ENCODE data around the gene TMEM109. TPM values are rescaled to one million over a fixed set of nuclear protein-coding genes. Genes with fewer than 3 reads are reported as not detected.
A peak's percentile ranks its signal among the peaks of the same experiment; 100 is the strongest.

The TMEM109 gene
- total and polyA plus RNA-seq, 7 experiments from 2014 or later, result 49.8 to 287 (median 60.5) TPM

DNA sequence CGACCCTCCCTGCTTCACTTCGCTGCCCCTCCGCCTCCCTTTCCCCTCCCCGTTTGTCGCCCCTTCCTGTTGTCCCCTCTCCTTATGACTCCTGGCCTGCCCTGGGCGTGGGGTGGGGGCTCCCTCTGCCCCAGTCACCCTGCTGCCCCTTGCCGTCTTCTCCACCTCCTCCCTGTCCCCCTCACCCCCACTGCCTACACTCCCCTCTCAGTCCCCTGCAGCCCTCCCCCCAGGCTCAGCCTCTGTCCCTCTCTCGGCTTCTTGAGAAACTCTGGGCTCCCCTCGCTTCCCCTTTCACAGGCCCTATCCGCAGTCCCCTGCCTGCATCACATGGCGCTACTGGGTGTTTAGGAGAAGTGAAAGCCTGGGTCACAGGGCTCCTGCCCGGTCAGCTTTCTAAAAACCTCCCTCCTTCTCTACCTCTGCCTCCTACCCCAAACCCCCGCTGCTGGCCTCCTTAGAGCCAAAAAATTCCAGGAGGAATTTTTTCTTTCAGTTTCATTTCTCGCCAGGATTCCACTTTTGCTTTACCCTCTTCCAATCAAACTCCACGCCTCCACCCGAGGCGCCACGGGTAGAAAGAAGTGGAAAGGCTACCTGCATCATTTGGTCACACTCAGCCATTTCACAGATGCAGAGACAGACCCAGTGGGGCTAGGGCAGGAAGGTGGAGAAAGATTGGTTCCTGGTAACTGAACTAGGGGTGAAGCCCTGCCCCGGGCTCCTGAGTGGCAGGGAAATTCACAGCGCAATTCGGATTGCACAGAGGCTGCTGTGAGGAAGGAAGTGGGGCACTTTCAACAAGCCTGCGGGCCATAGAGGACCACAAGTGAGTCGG, 38.2 kb downstream of the TMEM109 start, which contains the start of gene SLC15A3:
TSS of gene SLC15A3 (minus strand) at position 273 of the 838 bp plus-strand sequence. CDS start 625 bp downstream, outside the sequence.
- Mint-ChIP-seq H3K4me3 (peak within 1 kb of the TSS; percentile 83 to 96 (median 90)), H3K4me1 (peaks cover 16 to 44% (median 40%) of the 10 kb centered on the region in 7 donors), H3K27me3 (peaks cover 0 to 44% (median 0%) of the 10 kb centered on the region in 5 donors), H3K36me3 (peaks cover 0 to 4% (median 0%) of the 10 kb centered on the region in 5 donors), H3K27ac (peak within 1 kb of the TSS; percentile 81 to 97 (median 96)), H3K9me3 (peaks cover 0 to 1% (median 0%) of the 10 kb centered on the region in 11 donors)
- intact Hi-C loops (cut with micrococcal nuclease), result loop anchor here in 1 of 2 donors (1.0 to 2.0 kb wide), 2 partner anchors 37 to 111 kb away; no protein-coding TSS in a partner anchor
- H3K36me3 ChIP-seq (ENCODE audit: control insufficient read depth in 2 of 3, insufficient read depth in 3 of 3, low read length in 3 of 3), result no peaks in the 10 kb centered on the region
- DNase-seq, result peak in 7 of 9 donors; percentile 55 to 66 (median 64)
- ChIA-PET POLR2A (interaction anchor here (1.4 to 4.5 kb wide), 2 partner anchors 19 to 44 kb away, joined by 3 to 16 read pairs; partner anchors contain the start of gene CD6), CTCF (no interaction called here)
- no peaks in the 10 kb centered on the region for H3K9me3 ChIP-seq (ENCODE audit: control insufficient read depth in 2 of 3, low read length in 3 of 3)
- peak; percentile 73 for ATAC-seq
- peak within 1 kb of the TSS; percentile 58 for H3K4me3 ChIP-seq (ENCODE audit: low read length)
- no peaks in the 10 kb centered on the region for H3K27me3 ChIP-seq (ENCODE audit: control insufficient read depth in 2 of 2, insufficient read depth in 2 of 2, low read length in 2 of 2)
- peak within 1 kb of the TSS; percentile 67 for H3K27ac ChIP-seq (ENCODE audit: low read depth, low read length)
- peaks cover 0 to 21% of the 10 kb centered on the region in 2 donors for H3K4me1 ChIP-seq (ENCODE audit: control insufficient read depth in 2 of 2, insufficient read depth in 2 of 2, low read length in 2 of 2)

DNA sequence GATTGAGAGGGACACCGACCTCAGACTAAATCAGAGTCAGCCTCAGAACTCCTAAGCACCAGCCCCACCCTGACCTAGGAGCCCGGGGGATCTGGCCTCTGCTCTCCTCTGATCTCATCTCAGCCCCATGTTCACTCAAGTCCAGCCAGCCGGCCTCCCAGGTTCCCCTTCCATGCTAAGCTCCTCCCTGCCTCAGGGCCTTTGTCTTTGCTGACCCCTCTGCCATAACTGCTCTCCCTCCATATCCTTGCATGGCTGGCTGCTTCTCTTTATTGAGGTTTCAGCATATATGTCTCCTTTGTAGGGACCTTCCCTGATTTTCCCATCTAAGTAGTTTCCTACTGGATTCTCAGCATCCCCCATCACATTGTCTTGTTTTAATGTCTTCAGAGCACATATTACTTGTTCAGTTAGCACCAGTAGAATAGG, 38.8 kb downstream of the TMEM109 start:
- intact Hi-C loops (cut with micrococcal nuclease), result loop anchor here in 1 of 2 donors (1.0 to 2.0 kb wide), 2 partner anchors 37 to 112 kb away; no protein-coding TSS in a partner anchor

DNA sequence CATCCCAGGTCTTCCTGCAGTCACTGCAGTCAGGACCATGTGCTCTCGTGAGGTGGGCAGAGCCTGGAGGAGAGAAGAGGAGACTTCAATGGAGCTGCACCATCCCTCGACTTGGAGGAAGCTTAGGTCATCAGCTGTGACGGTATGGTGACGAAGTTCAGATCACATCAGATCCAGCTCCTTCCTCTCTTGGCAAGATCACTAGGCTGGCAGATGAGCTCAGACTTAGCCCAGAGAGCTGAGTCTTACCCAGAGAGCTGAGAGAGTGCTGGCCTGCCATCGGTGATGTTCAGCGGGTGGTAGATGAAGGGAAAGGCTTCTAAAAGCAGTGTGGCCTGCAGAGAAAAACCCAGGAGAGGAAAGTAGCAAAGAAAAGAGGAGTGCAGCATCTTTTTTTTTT, 39.8 kb downstream of the TMEM109 start:
- H3K4me1 ChIP-seq (ENCODE audit: control insufficient read depth in 2 of 2, insufficient read depth in 2 of 2, low read length in 2 of 2), result peaks cover 0 to 21% of the 10 kb centered on the region in 2 donors
- ChIA-PET CTCF (interaction anchor here (0.9 kb wide), 1 partner anchor 16 kb away, joined by 4 read pairs; no protein-coding TSS in a partner anchor), POLR2A (interaction anchor here (0.6 to 4.5 kb wide), 5 partner anchors 17 to 836 kb away, joined by 3 to 16 read pairs (median 3); partner anchors contain the start of gene CD6)
- H3K27me3 ChIP-seq (ENCODE audit: control insufficient read depth in 2 of 2, insufficient read depth in 2 of 2, low read length in 2 of 2), result no peaks in the 10 kb centered on the region
- peak overlapping the region in 8 of 9 donors; percentile 66 to 97 (median 94) for H3K27ac Mint-ChIP-seq
- H3K9me3 Mint-ChIP-seq, result peaks cover 0 to 3% (median 0%) of the 10 kb centered on the region in 11 donors
- H3K36me3 Mint-ChIP-seq, result peaks cover 0 to 2% (median 0%) of the 10 kb centered on the region in 5 donors
- H3K9me3 ChIP-seq (ENCODE audit: control insufficient read depth in 2 of 3, low read length in 3 of 3), result no peaks in the 10 kb centered on the region
- no peak overlapping the region for H3K27ac ChIP-seq (ENCODE audit: low read depth, low read length)
- peaks cover 16 to 40% (median 33%) of the 10 kb centered on the region in 7 donors for H3K4me1 Mint-ChIP-seq
- DNase-seq (no peak), ATAC-seq (peak; percentile 58)
- no peaks in the 10 kb centered on the region for H3K36me3 ChIP-seq (ENCODE audit: control insufficient read depth in 2 of 3, insufficient read depth in 3 of 3, low read length in 3 of 3)
- H3K4me3 Mint-ChIP-seq, result no peak overlapping the region
- no peak overlapping the region for H3K4me3 ChIP-seq (ENCODE audit: low read length)
- intact Hi-C loops (cut with micrococcal nuclease), result loop anchor here in 1 of 2 donors (2.0 kb wide), 1 partner anchor 113 kb away; no protein-coding TSS in a partner anchor
- peaks cover 0 to 50% (median 0%) of the 10 kb centered on the region in 5 donors for H3K27me3 Mint-ChIP-seq

More for the DNA sequence above, 38.8 kb downstream of the TMEM109 start:
- Mint-ChIP-seq H3K36me3 (peaks cover 0 to 4% (median 0%) of the 10 kb centered on the region in 5 donors), H3K9me3 (peaks cover 0 to 1% (median 0%) of the 10 kb centered on the region in 11 donors), H3K4me1 (peaks cover 16 to 44% (median 40%) of the 10 kb centered on the region in 7 donors), H3K27ac (peak overlapping the region in 8 of 9 donors; percentile 81 to 97 (median 96)), H3K4me3 (peak overlapping the region; percentile 83 to 96 (median 90)), H3K27me3 (peaks cover 0 to 47% (median 0%) of the 10 kb centered on the region in 5 donors)
- peak overlapping the region; percentile 67 for H3K27ac ChIP-seq (ENCODE audit: low read depth, low read length)
- H3K27me3 ChIP-seq (ENCODE audit: control insufficient read depth in 2 of 2, insufficient read depth in 2 of 2, low read length in 2 of 2), result no peaks in the 10 kb centered on the region
- POLR2A ChIA-PET, result interaction anchor here (0.6 to 4.5 kb wide), 3 partner anchors 18 to 106 kb away, joined by 3 to 16 read pairs (median 3); partner anchors contain the start of gene CD6
- H3K4me3 ChIP-seq (ENCODE audit: low read length), result peak overlapping the region; percentile 58
- H3K4me1 ChIP-seq (ENCODE audit: control insufficient read depth in 2 of 2, insufficient read depth in 2 of 2, low read length in 2 of 2), result peaks cover 0 to 21% of the 10 kb centered on the region in 2 donors
- no peaks in the 10 kb centered on the region for H3K36me3 ChIP-seq (ENCODE audit: control insufficient read depth in 2 of 3, insufficient read depth in 3 of 3, low read length in 3 of 3)
- ATAC-seq (no peak), DNase-seq (no peak)
- H3K9me3 ChIP-seq (ENCODE audit: control insufficient read depth in 2 of 3, low read length in 3 of 3), result no peaks in the 10 kb centered on the region
- CTCF ChIA-PET, result no interaction called here

- no peaks in the 10 kb centered on the region for H3K36me3 ChIP-seq (ENCODE audit: control insufficient read depth in 2 of 3, insufficient read depth in 3 of 3, low read length in 3 of 3)
- peak overlapping the region in 4 of 9 donors; percentile 5 to 94 (median 58) for H3K27ac Mint-ChIP-seq
- H3K9me3 ChIP-seq (ENCODE audit: control insufficient read depth in 2 of 3, low read length in 3 of 3), result no peaks in the 10 kb centered on the region
- no peak overlapping the region for H3K4me3 ChIP-seq (ENCODE audit: low read length)
- ATAC-seq, result peak; percentile 44
- peaks cover 0 to 2% (median 0%) of the 10 kb centered on the region in 5 donors for H3K36me3 Mint-ChIP-seq
- no peaks in the 10 kb centered on the region for H3K27me3 ChIP-seq (ENCODE audit: control insufficient read depth in 2 of 2, insufficient read depth in 2 of 2, low read length in 2 of 2)
- peaks cover 0 to 3% (median 0%) of the 10 kb centered on the region in 11 donors for H3K9me3 Mint-ChIP-seq
- no peak overlapping the region for H3K4me3 Mint-ChIP-seq
- POLR2A ChIA-PET, result interaction anchor here (0.6 to 4.5 kb wide), 3 partner anchors 16 to 835 kb away, joined by 3 to 16 read pairs (median 3); partner anchors contain the start of gene CD6
- CTCF ChIA-PET, result interaction anchor here (0.9 kb wide), 1 partner anchor 16 kb away, joined by 4 read pairs; no protein-coding TSS in a partner anchor
- intact Hi-C loops (cut with micrococcal nuclease), result no loop called here
- DNase-seq, result no peak
- no peak overlapping the region for H3K27ac ChIP-seq (ENCODE audit: low read depth, low read length)
- peaks cover 0 to 46% (median 0%) of the 10 kb centered on the region in 5 donors for H3K27me3 Mint-ChIP-seq
- H3K4me1 Mint-ChIP-seq, result peaks cover 16 to 37% (median 29%) of the 10 kb centered on the region in 7 donors
- H3K4me1 ChIP-seq (ENCODE audit: control insufficient read depth in 2 of 2, insufficient read depth in 2 of 2, low read length in 2 of 2), result peaks cover 0 to 21% of the 10 kb centered on the region in 2 donors
Observed at GRCh38 chr11:60954421-60954820, 40.5 kb downstream of the TMEM109 start.

- H3K36me3 Mint-ChIP-seq, result peaks cover 0 to 2% (median 0%) of the 10 kb centered on the region in 5 donors
- peak overlapping the region in 5 of 9 donors; percentile 45 to 76 (median 68) for H3K27ac Mint-ChIP-seq
- Histone ChIP-seq H3K4me1 (ENCODE audit: control insufficient read depth in 2 of 2, insufficient read depth in 2 of 2, low read length in 2 of 2) (peaks cover 0 to 18% of the 10 kb centered on the region in 2 donors), H3K36me3 (ENCODE audit: control insufficient read depth in 2 of 3, insufficient read depth in 3 of 3, low read length in 3 of 3) (no peaks in the 10 kb centered on the region), H3K27ac (ENCODE audit: low read depth, low read length) (no peak overlapping the region), H3K4me3 (ENCODE audit: low read length) (no peak overlapping the region), H3K9me3 (ENCODE audit: control insufficient read depth in 2 of 3, low read length in 3 of 3) (no peaks in the 10 kb centered on the region), H3K27me3 (ENCODE audit: control insufficient read depth in 2 of 2, insufficient read depth in 2 of 2, low read length in 2 of 2) (no peaks in the 10 kb centered on the region)
- H3K9me3 Mint-ChIP-seq, result peaks cover 0 to 3% (median 0%) of the 10 kb centered on the region in 11 donors
- peak in 1 of 9 donors; percentile 22 for DNase-seq
- H3K4me3 Mint-ChIP-seq, result no peak overlapping the region
- CTCF ChIA-PET, result interaction anchor here (0.6 kb wide), 1 partner anchor 22 kb away, joined by 4 read pairs; no protein-coding TSS in a partner anchor
- peaks cover 16 to 27% (median 23%) of the 10 kb centered on the region in 7 donors for H3K4me1 Mint-ChIP-seq
- POLR2A ChIA-PET, result no interaction called here
- ATAC-seq, result no peak
- intact Hi-C loops (cut with micrococcal nuclease), result no loop called here
- H3K27me3 Mint-ChIP-seq, result peaks cover 0 to 48% (median 0%) of the 10 kb centered on the region in 5 donors
Observed at GRCh38 chr11:60955571-60955970, 41.6 kb downstream of the TMEM109 start.

GRCh38 chr11:60957188-60957587, 43.2 kb downstream of the TMEM109 start:
- H3K4me1 Mint-ChIP-seq, result peaks cover 9 to 24% (median 17%) of the 10 kb centered on the region in 7 donors
- ATAC-seq, result no peak
- no peaks in the 10 kb centered on the region for H3K9me3 ChIP-seq (ENCODE audit: control insufficient read depth in 2 of 3, low read length in 3 of 3)
- peaks cover 0 to 11% of the 10 kb centered on the region in 2 donors for H3K4me1 ChIP-seq (ENCODE audit: control insufficient read depth in 2 of 2, insufficient read depth in 2 of 2, low read length in 2 of 2)
- H3K4me3 ChIP-seq (ENCODE audit: low read length), result no peak overlapping the region
- peaks cover 0 to 2% (median 0%) of the 10 kb centered on the region in 5 donors for H3K36me3 Mint-ChIP-seq
- intact Hi-C loops (cut with micrococcal nuclease), result no loop called here
- H3K27me3 ChIP-seq (ENCODE audit: control insufficient read depth in 2 of 2, insufficient read depth in 2 of 2, low read length in 2 of 2), result no peaks in the 10 kb centered on the region
- H3K27ac Mint-ChIP-seq, result peak overlapping the region in 1 of 9 donors; percentile 48
- peaks cover 0 to 3% (median 0%) of the 10 kb centered on the region in 11 donors for H3K9me3 Mint-ChIP-seq
- no peaks in the 10 kb centered on the region for H3K36me3 ChIP-seq (ENCODE audit: control insufficient read depth in 2 of 3, insufficient read depth in 3 of 3, low read length in 3 of 3)
- peaks cover 0 to 52% (median 0%) of the 10 kb centered on the region in 5 donors for H3K27me3 Mint-ChIP-seq
- H3K4me3 Mint-ChIP-seq, result no peak overlapping the region
- DNase-seq, result no peak
- POLR2A ChIA-PET, result no interaction called here
- CTCF ChIA-PET, result no interaction called here
- no peak overlapping the region for H3K27ac ChIP-seq (ENCODE audit: low read depth, low read length)
